H1 (cell line): ENCODE measurements around the gene ASIC2. TPM values are rescaled to one million over a fixed set of nuclear protein-coding genes. Genes with fewer than 3 reads are reported as not detected.

ENCODE experiments used
- CTCF ChIA-PET: fragments of 300-600 bp; sonication (Branson Sonifier 250); formaldehyde crosslinking; loops from one replicate; lab custom pipeline; 2021; ENCODE audit not compliant: partially characterized antibody; lab: Charles Lee
- POLR2A ChIA-PET: fragments of 300-600 bp; sonication (Branson Sonifier 250); formaldehyde crosslinking; loops from one replicate; lab custom pipeline; 2021; ENCODE audit warnings: inconsistent platforms; ENCODE audit not compliant: partially characterized antibody; lab: Charles Lee
- DNase-seq, 2 experiments: peaks; one replicate each; pipeline versions ENCODE4 v3.0.0 to v3.0.0-alpha.2; 2010 to 2022; ENCODE audit warnings: low spot score in 2 of 2, low read depth in 1 of 2, mixed read lengths in 1 of 2
- FAIRE-seq: peaks from 2 replicates; lab custom pipeline; 2011; peaks lifted over from hg19 to GRCh38; lab: Jason Lieb, UNC
- H2AFZ ChIP-seq: 2 replicates; pipeline ENCODE4 v1.8.1; 2012; ENCODE audit warnings: low read length, inconsistent platforms
- H2AK5ac ChIP-seq: 2 replicates; pipeline ENCODE4 v1.6.1; 2013; ENCODE audit warnings: low read depth, low read length
- H2BK120ac ChIP-seq: replicated peaks from 2 replicates; pipeline ENCODE3; 2013; ENCODE audit warnings: low read depth, low read length, inconsistent platforms
- H2BK12ac ChIP-seq: 2 replicates; pipeline ENCODE4 v1.6.1; 2013; ENCODE audit warnings: low read depth, low read length
- H2BK15ac ChIP-seq: 2 replicates; pipeline ENCODE4 v1.6.1; 2013; ENCODE audit warnings: low read length
- H2BK20ac ChIP-seq: 2 replicates; pipeline ENCODE4 v1.6.1; 2013; ENCODE audit warnings: low read length
- H2BK5ac ChIP-seq: 2 replicates; pipeline ENCODE4 v1.6.1; 2013; ENCODE audit warnings: low read depth, low read length
- H3K14ac ChIP-seq: 2 replicates; pipeline ENCODE4 v1.6.1; 2013; ENCODE audit warnings: inconsistent platforms; ENCODE audit not compliant: insufficient read length
- H3K18ac ChIP-seq: 2 replicates; pipeline ENCODE4 v1.6.1; 2013; ENCODE audit warnings: low read length; ENCODE audit errors: extremely low read depth
- H3K23ac ChIP-seq: 2 replicates; pipeline ENCODE4 v1.6.1; 2013; ENCODE audit warnings: inconsistent platforms; ENCODE audit not compliant: insufficient read length
- H3K23me2 ChIP-seq: 2 replicates; pipeline ENCODE4 v1.6.1; 2013; ENCODE audit warnings: low read depth, low read length
- H3K27ac ChIP-seq: 2 replicates; pipeline ENCODE4 v1.6.1; 2011; ENCODE audit warnings: low read depth, low read length, inconsistent platforms
- H3K27me3 ChIP-seq, 4 experiments: replicated peaks in 1 of 4; 1 replicate in 1 of 4; 2 replicates in 3 of 4; pipeline versions ENCODE4 v1.6.1 to v1.8.1; 2011 to 2013; ENCODE audit warnings: low read length in 3 of 4, mild to moderate bottlenecking in 3 of 4, inconsistent platforms in 2 of 4, mixed read lengths in 2 of 4, moderate library complexity in 1 of 4; ENCODE audit not compliant: control insufficient read depth in 3 of 4, insufficient read depth in 3 of 4; ENCODE audit errors: extremely low read depth in 1 of 4
- H3K36me3 ChIP-seq, 4 experiments: 2 replicates each; pipeline versions ENCODE4 v1.6.1 to v1.8.1; 2011 to 2013; ENCODE audit warnings: mild to moderate bottlenecking in 4 of 4, low read length in 3 of 4, moderate library complexity in 2 of 4, control low read depth in 1 of 4, inconsistent platforms in 1 of 4; ENCODE audit not compliant: insufficient read depth in 4 of 4, control insufficient read depth in 2 of 4
- H3K4ac ChIP-seq: replicated peaks from 2 replicates; pipeline ENCODE3; 2013; ENCODE audit warnings: low read length, low read depth, mixed read lengths, inconsistent platforms; ENCODE audit not compliant: insufficient read length
- H3K4me1 ChIP-seq, 4 experiments: replicated peaks in 1 of 4; 1 replicate in 1 of 4; 2 replicates in 3 of 4; pipeline versions ENCODE4 v1.6.1 to v1.8.1; 2011 to 2013; ENCODE audit warnings: low read length in 3 of 4, inconsistent platforms in 2 of 4, mixed read lengths in 1 of 4; ENCODE audit not compliant: insufficient read depth in 4 of 4, control insufficient read depth in 3 of 4
- H3K4me2 ChIP-seq, 2 experiments: 2 replicates each; pipeline versions ENCODE4 v1.6.1 to v1.8.1; 2011 to 2013; ENCODE audit warnings: low read depth in 2 of 2, low read length in 2 of 2, control low read depth in 1 of 2, inconsistent platforms in 1 of 2, mild to moderate bottlenecking in 1 of 2; ENCODE audit not compliant: insufficient read depth in 1 of 2
- H3K4me3 ChIP-seq, 4 experiments: fragments of 200-600, 300-600 bp in 1 of 4; sonication (generic), shearing (Covaris generic), sonication (Bioruptor Twin) in 1 of 4; 2 replicates each; pipeline versions ENCODE4 v1.5.1 to v1.8.1; 2011 to 2016; ENCODE audit warnings: low read length in 4 of 4, low read depth in 3 of 4, control low read depth in 2 of 4, inconsistent platforms in 2 of 4, mild to moderate bottlenecking in 2 of 4, mixed read lengths in 1 of 4, moderate library complexity in 1 of 4; ENCODE audit not compliant: insufficient read depth in 2 of 4; ENCODE audit errors: extremely low read depth in 1 of 4
- H3K56ac ChIP-seq: replicated peaks from 2 replicates; pipeline ENCODE3; 2013; ENCODE audit warnings: low read depth, mild to moderate bottlenecking, mixed read lengths, low read length, inconsistent platforms; ENCODE audit not compliant: insufficient read length
- H3K79me1 ChIP-seq: 2 replicates; pipeline ENCODE4 v1.6.1; 2013; ENCODE audit warnings: low read depth, low read length, control low read depth
- H3K79me2 ChIP-seq, 2 experiments: 2 replicates each; pipeline versions ENCODE4 v1.6.1 to v1.8.1; 2012 to 2013; ENCODE audit warnings: low read length in 2 of 2, mild to moderate bottlenecking in 2 of 2, inconsistent platforms in 1 of 2; ENCODE audit not compliant: insufficient read depth in 2 of 2, control insufficient read depth in 1 of 2
- H3K9ac ChIP-seq, 4 experiments: replicated peaks in 1 of 4; 1 replicate in 1 of 4; 2 replicates in 3 of 4; pipeline versions ENCODE4 v1.6.1 to v1.8.1; 2011 to 2013; ENCODE audit warnings: low read depth in 3 of 4, low read length in 3 of 4, control low read depth in 2 of 4, mild to moderate bottlenecking in 2 of 4, moderate library complexity in 2 of 4, inconsistent platforms in 1 of 4; ENCODE audit errors: extremely low read depth in 1 of 4
- H3K9me3 ChIP-seq, 2 experiments: 2 replicates each; pipeline versions ENCODE4 v1.6.1 to v1.8.1; 2012 to 2013; ENCODE audit warnings: mild to moderate bottlenecking in 2 of 2, moderate library complexity in 2 of 2, control low read depth in 1 of 2, inconsistent platforms in 1 of 2, low read depth in 1 of 2, low read length in 1 of 2, mixed read lengths in 1 of 2; ENCODE audit not compliant: insufficient read depth in 2 of 2
- H4K20me1 ChIP-seq, 2 experiments: replicated peaks in 1 of 2; 2 replicates each; pipeline versions ENCODE3 to v1.8.1; 2011 to 2013; ENCODE audit warnings: inconsistent platforms in 2 of 2, low read length in 2 of 2, mild to moderate bottlenecking in 1 of 2; ENCODE audit not compliant: insufficient read depth in 2 of 2, control insufficient read depth in 1 of 2
- H4K5ac ChIP-seq: 2 replicates; pipeline ENCODE4 v1.6.1; 2013; ENCODE audit warnings: low read length, low read depth, mixed read lengths, inconsistent platforms; ENCODE audit not compliant: insufficient read length
- H4K8ac ChIP-seq: 2 replicates; pipeline ENCODE4 v1.8.0; 2013; ENCODE audit warnings: mild to moderate bottlenecking, moderate library complexity, low read length, inconsistent platforms; ENCODE audit not compliant: insufficient read depth; ENCODE audit errors: extremely low read depth
- H4K91ac ChIP-seq: replicated peaks from 2 replicates; pipeline ENCODE3; 2013; ENCODE audit warnings: low read length, mixed read lengths, inconsistent platforms; ENCODE audit not compliant: insufficient read length
- CEBPB ChIP-seq: IDR thresholded peaks from 2 replicates; pipeline ENCODE4 v1.6.1; 2012; ENCODE audit warnings: low read depth, low read length
- CTBP2 ChIP-seq: IDR thresholded peaks from 2 replicates; pipeline ENCODE4 v1.7.0; 2011; ENCODE audit warnings: borderline replicate concordance, mild to moderate bottlenecking, moderate library complexity, mixed read lengths, low read length; ENCODE audit not compliant: insufficient read depth, insufficient read length
- EP300 ChIP-seq, 2 experiments: IDR thresholded peaks; 1 replicate in 1 of 2; 2 replicates in 1 of 2; pipeline ENCODE4 v1.6.1; 2011 to 2012; ENCODE audit warnings: low read depth in 2 of 2, low read length in 2 of 2, mild to moderate bottlenecking in 2 of 2, borderline replicate concordance in 1 of 2, inconsistent platforms in 1 of 2, moderate library complexity in 1 of 2
- HDAC6 ChIP-seq: IDR thresholded peaks from one replicate; pipeline ENCODE4 v1.7.1; 2012; ENCODE audit warnings: low read depth, mild to moderate bottlenecking, inconsistent platforms, low read length, moderate library complexity
- KDM4A ChIP-seq: IDR thresholded peaks from one replicate; pipeline ENCODE4 v1.7.1; 2012; ENCODE audit warnings: low read depth, mild to moderate bottlenecking, moderate library complexity, low read length, inconsistent platforms; ENCODE audit not compliant: severe bottlenecking
- MAFK ChIP-seq: IDR thresholded peaks from 2 replicates; pipeline ENCODE4 v1.6.1; 2012; ENCODE audit warnings: low read depth, mild to moderate bottlenecking, improper control_type of control experiment, low read length
- NANOG ChIP-seq: IDR thresholded peaks from 2 replicates; pipeline ENCODE4 v1.6.1; 2011; ENCODE audit warnings: low read length, low read depth, mild to moderate bottlenecking, inconsistent platforms; ENCODE audit not compliant: insufficient read depth, poor library complexity, severe bottlenecking
- RFX5 ChIP-seq: IDR thresholded peaks from 2 replicates; pipeline ENCODE4 v1.6.1; 2011; ENCODE audit warnings: low read depth, low read length, improper control_type of control experiment, borderline replicate concordance
- RXRA ChIP-seq: IDR thresholded peaks from 2 replicates; pipeline ENCODE4 v1.6.1; 2011; ENCODE audit warnings: low read depth, mild to moderate bottlenecking, low read length, moderate library complexity; ENCODE audit not compliant: insufficient read depth
- SIRT6 ChIP-seq: IDR thresholded peaks from one replicate; pipeline ENCODE4 v1.7.1; 2012; ENCODE audit warnings: low read length, inconsistent platforms
- SIX5 ChIP-seq: IDR thresholded peaks from 2 replicates; pipeline ENCODE4 v1.6.1; 2011; ENCODE audit warnings: mild to moderate bottlenecking, low read depth, low read length
- SRF ChIP-seq: IDR thresholded peaks from 2 replicates; pipeline ENCODE4 v1.6.1; 2011; ENCODE audit warnings: mild to moderate bottlenecking, low read depth, low read length, moderate library complexity
- ZNF274 ChIP-seq: IDR thresholded peaks from 2 replicates; pipeline ENCODE4 v1.7.0; 2012; ENCODE audit warnings: low read length, borderline replicate concordance; ENCODE audit errors: extremely low read depth
- WGBS, 2 experiments: shearing (Covaris generic) in 1 of 2; methylation state at CpG; one replicate each; pipeline versions ENCODE4 v1.1.6 to v1.1.7; 2013 to 2015; ENCODE audit warnings: low lambda C conversion rate in 2 of 2, mixed read lengths in 2 of 2, inconsistent platforms in 1 of 2, low coverage in 1 of 2, missing lambda C conversion rate in 1 of 2; ENCODE audit not compliant: insufficient replicate concordance in 2 of 2, insufficient coverage in 1 of 2, insufficient read length in 1 of 2; ENCODE audit errors: extremely low coverage in 1 of 2, missing lambda C conversion rate in 1 of 2; 5-methylcytosine and 5-hydroxymethylcytosine counted together
- polyA plus RNA-seq, 7 experiments: library from polyadenylated mRNA; depleted of rRNA in 3 of 7; stranded (reverse) in 5 of 7; unstranded in 2 of 7; fragments of >200 nt in 5 of 7; fragments of 200-250 nt in 2 of 7; gene quantifications; 1 replicate in 5 of 7; 2 replicates in 1 of 7; 4 replicates in 1 of 7; pipeline versions ENCODE4 v1.2.1 to v1.2.3, GENCODE V29; 2011 to 2013; ENCODE audit warnings: missing spikeins in 2 of 7, mixed read lengths in 2 of 7
- total RNA-seq: library from RNA; stranded (reverse); fragmentation: NEBNext Ultra II Directional; extraction: Animal tissue kit (Norgen Biotek cat#: 25700); gene quantifications from 2 replicates; pipeline ENCODE4 v1.2.1, GENCODE V29; 2021

ASIC2 gene
- total and polyA plus RNA-seq, 2 of the 8 experiments (the other 6 are each of a cell fraction or from before 2014, with no cell fraction given): 0.86 to 1.2 TPM

DNA sequence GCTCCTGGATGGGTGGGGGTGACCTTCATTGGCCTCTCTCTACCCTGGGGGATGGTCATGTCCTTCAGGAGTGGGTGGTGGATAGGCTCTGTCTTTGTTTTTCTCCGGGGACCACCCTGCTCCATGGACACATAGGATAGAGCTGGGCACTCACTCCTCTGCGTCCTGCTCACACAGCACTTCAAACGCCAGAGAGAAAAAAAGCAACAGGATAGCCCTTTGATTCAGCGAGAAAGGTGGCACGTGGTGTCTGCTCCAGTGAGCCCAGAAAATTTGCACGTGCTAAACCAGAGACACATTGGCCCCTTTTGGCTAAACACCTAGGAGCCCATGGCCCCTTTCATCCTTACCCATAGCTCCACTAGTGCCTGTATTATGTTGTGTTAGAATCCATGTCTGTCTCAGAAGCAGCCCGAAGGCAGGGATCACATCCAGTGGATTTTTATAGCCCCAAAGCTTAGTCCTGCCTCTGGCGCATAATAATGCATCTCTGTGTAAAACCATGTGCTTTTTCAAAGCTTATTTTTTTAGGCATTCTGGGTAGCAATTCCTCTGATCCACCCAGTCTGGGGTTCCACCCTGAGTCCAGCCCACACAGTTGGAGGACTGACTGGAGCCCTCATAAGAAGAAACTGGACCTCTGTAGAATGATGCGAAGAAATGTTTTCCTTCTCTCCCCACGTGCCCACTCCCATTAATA lies 90.1 kb downstream of the ASIC2 start:
- no peak overlapping the region for H3K14ac ChIP-seq
- no peak overlapping the region for H3K27ac ChIP-seq
- no peak overlapping the region for H3K4ac ChIP-seq
- no peaks in the 10 kb centered on the region for H3K79me2 ChIP-seq
- WGBS, 2 experiments: 83% methylated on average over 10 of the region's 10 CpGs; no CpG with 5 or more reads in 1 of the 2 experiments
- H2BK12ac ChIP-seq: no peak overlapping the region
- H3K23ac ChIP-seq: no peak overlapping the region
- H4K91ac ChIP-seq: no peak overlapping the region
- peaks cover 0 to 7% (median 3%) of the 10 kb centered on the region in 4 experiments; a peak in 4 of 7 replicates for H3K27me3 ChIP-seq
- no peaks in the 10 kb centered on the region for H3K23me2 ChIP-seq
- H2BK15ac ChIP-seq: no peak overlapping the region
- no peaks in the 10 kb centered on the region for H3K4me1 ChIP-seq
- no peak overlapping the region for H3K4me2 ChIP-seq
- H4K5ac ChIP-seq: no peak overlapping the region
- no peak for DNase-seq
- no peak overlapping the region for H2BK5ac ChIP-seq
- no peak overlapping the region for H2AK5ac ChIP-seq
- no peaks in the 10 kb centered on the region for H3K79me1 ChIP-seq
- H3K9me3 ChIP-seq: no peaks in the 10 kb centered on the region
- H3K36me3 ChIP-seq: no peaks in the 10 kb centered on the region
- H3K9ac ChIP-seq: no peak overlapping the region
- no peak overlapping the region for H2AFZ ChIP-seq
- CTCF ChIA-PET: interaction anchor here (0.6 to 1.1 kb wide), 5 partner anchors 9 to 89 kb away, joined by 3 to 4 read pairs (median 3); no protein-coding TSS in a partner anchor
- H3K18ac ChIP-seq: no peak overlapping the region
- H2BK20ac ChIP-seq: no peak overlapping the region
- H2BK120ac ChIP-seq: no peak overlapping the region
- no peak for FAIRE-seq
- no peak overlapping the region for H3K56ac ChIP-seq
- H4K8ac ChIP-seq: no peak overlapping the region
- H3K4me3 ChIP-seq: no peak overlapping the region
- POLR2A ChIA-PET: no interaction called here
- H4K20me1 ChIP-seq: no peaks in the 10 kb centered on the region
- TF ChIP-seq RFX5 (no peak), HDAC6 (no peak), ZNF274 (no peak), MAFK (no peak), SIX5 (no peak), KDM4A (no peak), EP300 (IDR thresholded peaks at IDR 0.05; ENCODE audit: borderline replicate concordance in 1 of 2, low read depth in 2 of 2, low read length in 2 of 2) (no peak), SIRT6 (no peak), CEBPB (no peak), RXRA (no peak), CTBP2 (no peak), SRF (no peak), NANOG (no peak)
